HG02642 (cell line): ENCODE data around the gene NFE2L2.
"Not testable (repeated sequence)": the region's sequence is repeated elsewhere in the genome, so short reads cannot be mapped to it uniquely, and the experiment has no call there.

Experiments
- ATAC-seq: cut with Tn5 transposase; IDR thresholded peaks from one replicate; pipeline ENCODE4 v1.9.1; 2021; ENCODE audit warnings: mild to moderate bottlenecking; ENCODE audit not compliant: unreplicated experiment, poor library complexity

The NFE2L2 gene

DNA sequence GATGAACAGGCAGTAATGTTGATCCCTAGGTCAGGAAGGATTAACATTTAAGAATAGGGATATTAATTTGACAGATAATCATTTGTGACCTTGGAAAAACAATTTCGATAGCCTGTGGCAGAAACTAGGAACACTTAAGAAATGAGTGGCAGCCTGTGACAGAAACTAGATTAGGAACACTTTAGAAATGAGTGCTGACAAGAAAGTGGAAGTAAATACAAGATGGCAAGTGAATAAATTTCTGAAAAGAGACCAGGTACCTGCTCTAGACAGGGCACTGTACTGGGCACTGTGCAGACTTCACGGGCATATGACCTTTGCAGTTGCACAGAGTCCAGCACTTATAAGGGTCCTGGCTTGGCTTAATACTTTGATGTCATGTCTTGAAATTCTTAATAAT is 57.4 kb downstream of the NFE2L2 start:
- peak; percentile 69 for ATAC-seq

DNA sequence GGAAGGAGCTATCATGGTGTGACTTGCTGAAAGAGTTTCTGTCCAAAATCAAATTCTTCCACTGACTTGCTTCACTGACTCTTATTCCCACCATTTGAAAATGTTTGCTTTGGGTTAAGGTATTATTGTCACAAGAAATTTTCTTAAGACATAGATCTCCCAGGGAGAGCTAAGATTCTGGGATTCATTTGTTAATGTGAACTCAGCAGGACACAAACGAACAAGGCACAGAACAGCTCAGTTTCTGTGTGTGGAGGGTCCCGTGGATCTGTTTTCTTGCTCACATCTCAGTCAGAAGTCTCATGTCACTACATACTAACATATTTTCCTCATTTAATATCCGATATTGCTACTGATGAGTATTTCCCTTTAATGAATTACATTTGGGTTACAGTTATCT is 60.1 kb downstream of the NFE2L2 start:
- no peak for ATAC-seq

DNA sequence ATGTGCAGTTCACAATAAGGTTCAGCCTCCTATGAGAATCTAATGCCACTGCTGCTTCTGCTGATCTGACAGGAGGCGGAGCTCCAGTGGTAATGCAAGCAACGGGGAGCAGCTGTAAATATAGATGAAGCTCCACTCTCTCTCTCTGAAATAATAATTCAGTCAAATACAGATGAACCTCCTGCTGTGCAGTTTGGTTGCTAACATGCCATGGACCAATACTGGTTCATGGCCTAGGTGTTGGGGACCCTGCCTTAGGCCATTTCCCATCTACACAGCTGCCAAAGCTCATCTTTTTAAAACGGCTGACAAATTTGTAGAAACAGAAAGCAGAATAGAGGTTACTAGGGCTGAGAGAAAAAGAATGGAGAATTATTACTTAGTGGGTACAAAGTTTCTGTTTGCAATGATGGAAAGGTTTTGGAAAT is 62.6 kb downstream of the NFE2L2 start:
- no peak for ATAC-seq

DNA sequence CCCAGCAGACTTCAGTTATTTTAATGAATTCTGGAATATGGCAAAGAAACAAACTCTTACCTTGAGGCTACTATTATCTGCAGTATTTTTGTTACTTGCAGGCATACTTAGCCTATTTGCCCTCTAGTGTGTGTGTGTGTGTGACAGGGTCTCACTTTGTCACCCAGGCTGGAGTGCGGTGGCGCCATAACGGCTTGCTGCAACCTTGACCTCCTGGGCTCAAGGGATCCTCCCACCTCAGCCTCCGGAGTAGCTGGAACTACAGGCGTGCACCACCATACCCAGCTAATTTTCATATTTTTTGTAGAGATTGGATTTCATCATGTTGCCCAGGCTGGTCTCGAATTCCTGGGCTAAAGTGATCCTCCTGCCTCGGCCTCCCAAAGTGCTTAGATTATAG is 64.1 kb downstream of the NFE2L2 start:
- not testable (repeated sequence) for ATAC-seq

- no peak for ATAC-seq
These were observed 69.3 kb downstream of the NFE2L2 start for GRCh38 chr2:177195194-177195593.

- no peak for ATAC-seq
These were observed 71.3 kb downstream of the NFE2L2 start for GRCh38 chr2:177193240-177193639.

- ATAC-seq, result no peak
These were observed 71.7 kb downstream of the NFE2L2 start for GRCh38 chr2:177192788-177193187.

GRCh38 chr2:177190941-177191340 is 73.6 kb downstream of the NFE2L2 start:
- no peak for ATAC-seq

DNA sequence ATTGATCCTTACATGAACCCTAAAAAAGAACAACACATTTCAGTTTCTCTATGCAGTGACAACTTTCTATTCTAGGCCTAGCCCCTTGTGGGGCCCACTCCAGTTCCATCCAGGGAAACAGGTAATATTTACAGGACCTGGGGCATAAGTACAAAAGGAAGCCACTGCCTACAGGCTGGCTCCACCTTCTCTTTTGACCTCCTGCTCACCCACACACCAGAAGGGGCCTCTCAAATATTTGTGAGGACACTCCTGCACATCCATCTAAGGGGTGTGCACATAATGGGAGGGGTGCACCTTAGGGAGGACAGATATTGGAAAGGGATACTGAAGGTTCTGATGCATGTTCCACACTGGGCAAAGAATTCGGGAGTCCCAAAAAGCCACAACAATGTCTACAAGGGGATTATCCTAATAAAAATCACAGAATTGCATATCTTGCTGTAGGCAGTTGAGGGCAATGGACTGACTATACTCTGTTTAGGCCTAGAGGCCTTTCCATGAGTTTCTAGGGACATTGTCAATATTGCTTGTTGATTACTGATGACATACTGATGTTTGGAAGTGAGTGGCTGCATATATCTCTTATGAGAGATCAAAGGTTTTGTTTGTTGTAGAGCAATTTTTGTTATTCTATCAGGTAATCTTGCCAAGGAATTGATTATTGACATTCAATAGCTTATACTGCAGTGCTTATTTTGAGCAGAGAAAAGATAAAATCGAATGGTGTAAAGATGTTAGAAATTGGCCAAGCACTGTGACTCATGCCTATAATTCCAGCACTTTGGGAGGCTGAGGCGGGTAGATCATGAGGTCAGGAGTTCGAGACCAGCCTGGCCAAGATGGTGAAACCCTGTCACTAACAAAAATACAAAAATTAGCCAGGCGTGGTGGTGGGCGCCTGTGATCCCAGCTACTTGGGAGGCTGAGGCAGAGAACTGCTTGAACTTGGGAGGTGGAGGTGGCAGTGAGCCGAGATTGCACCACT is 75.8 kb downstream of the NFE2L2 start:
- ATAC-seq, result no peak

- no peak for ATAC-seq
These were observed 76.8 kb downstream of the NFE2L2 start for GRCh38 chr2:177187631-177188312.

DNA sequence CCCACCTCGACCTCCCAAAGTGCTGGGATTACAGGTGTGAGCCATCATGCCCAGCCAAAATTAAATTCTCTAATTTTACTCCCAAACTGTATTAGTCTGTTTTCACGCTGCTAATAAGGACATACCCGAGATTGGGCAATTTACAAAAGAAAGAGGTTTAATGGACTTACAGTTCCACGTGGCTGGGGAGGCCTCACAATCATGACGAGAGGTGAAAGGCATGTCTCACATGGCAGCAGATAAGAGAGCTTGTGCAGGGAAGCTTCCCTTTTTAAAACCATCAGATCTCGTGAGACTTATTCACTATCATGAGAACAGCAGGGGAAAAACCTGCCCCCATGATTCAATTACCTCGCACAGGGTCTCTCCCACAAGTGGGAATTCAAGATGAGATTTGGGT is 78.5 kb downstream of the NFE2L2 start:
- not testable (repeated sequence) for ATAC-seq

DNA sequence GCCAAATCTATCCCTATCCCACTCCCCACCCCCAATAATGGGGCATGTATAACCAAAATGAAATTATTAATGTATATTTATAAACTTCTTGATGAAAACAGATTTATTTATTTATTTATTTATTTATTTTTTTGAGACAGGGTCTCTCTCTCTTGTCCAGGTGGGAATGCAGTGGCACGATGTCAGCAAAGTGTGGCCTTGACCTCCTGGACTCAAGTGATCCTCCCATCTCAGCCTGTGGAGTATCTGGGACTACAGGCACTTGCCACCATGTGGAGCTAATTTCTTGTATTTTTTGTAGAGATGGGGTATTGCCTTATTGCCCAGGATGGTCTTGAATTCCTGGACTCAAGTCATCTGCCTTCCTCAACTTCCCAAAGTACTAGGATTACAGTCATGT is 79.9 kb downstream of the NFE2L2 start:
- no peak for ATAC-seq

- ATAC-seq, result no peak
These were observed 80.7 kb downstream of the NFE2L2 start for GRCh38 chr2:177183860-177184259.
